Activated T-cell treated with anti-CD3 and anti-CD28 coated beads for 1 hour (primary cell): ENCODE data around the gene NOP14.
"Not testable (repeated sequence)": the region's sequence is repeated elsewhere in the genome, so short reads cannot be mapped to it uniquely, and the experiment has no call there.

Experiments
- DNase-seq: peaks from one replicate; pipeline ENCODE4 v3.0.0-alpha.2; 2020; ENCODE audit warnings: low read depth

NOP14 gene

GRCh38 chr4:2961811-2962441 is 1.3 kb downstream of the NOP14 start:
- no peak for DNase-seq

- no peak for DNase-seq
Measured at GRCh38 chr4:2961421-2961810, 1.8 kb downstream of the NOP14 start.

- not testable (repeated sequence) for DNase-seq
Measured at GRCh38 chr4:2960450-2960849, 2.8 kb downstream of the NOP14 start.

GRCh38 chr4:2958446-2958845 is 4.8 kb downstream of the NOP14 start:
- no peak for DNase-seq

GRCh38 chr4:2955186-2956044 is 7.8 kb downstream of the NOP14 start:
- DNase-seq = not testable (repeated sequence)

GRCh38 chr4:2954358-2955185 is 8.6 kb downstream of the NOP14 start:
- no peak for DNase-seq

GRCh38 chr4:2953496-2953895 is 9.7 kb downstream of the NOP14 start:
- no peak for DNase-seq

- DNase-seq = no peak
Measured at GRCh38 chr4:2950221-2950989, 12.8 kb downstream of the NOP14 start.

- no peak for DNase-seq
Measured at GRCh38 chr4:2949782-2950125, 13.5 kb downstream of the NOP14 start.

GRCh38 chr4:2948895-2949781 is 14.1 kb downstream of the NOP14 start:
- no peak for DNase-seq

- no peak for DNase-seq
Measured at GRCh38 chr4:2947926-2948325, 15.3 kb downstream of the NOP14 start.

- DNase-seq = no peak
Measured at GRCh38 chr4:2946812-2947600, 16.2 kb downstream of the NOP14 start.

GRCh38 chr4:2945619-2946604 is 17.3 kb downstream of the NOP14 start:
- DNase-seq = not testable (repeated sequence)

GRCh38 chr4:2944586-2945526 is 18.4 kb downstream of the NOP14 start:
- no peak for DNase-seq

- no peak for DNase-seq
Measured at GRCh38 chr4:2944091-2944482, 19.1 kb downstream of the NOP14 start.

- no peak for DNase-seq
Measured at GRCh38 chr4:2943364-2944090, 19.7 kb downstream of the NOP14 start.
